Fibroblast of mammary gland (primary cell): ENCODE measurements around the gene AXL.

Experiments
- DNase-seq: peaks from one replicate; pipeline ENCODE4 v3.0.0-alpha.2; 2010; ENCODE audit warnings: low read depth
- H3K4me3 ChIP-seq: 2 replicates; pipeline ENCODE4 v1.5.1; 2011; ENCODE audit warnings: low read depth, mild to moderate bottlenecking, low read length, moderate library complexity; ENCODE audit not compliant: control insufficient read depth
- TF ChIP-seq, protein P1 (sequence below): conservative IDR thresholded peaks from 2 replicates; pipeline ENCODE4 v1.5.1; 2011; ENCODE audit warnings: low read depth, low read length, inconsistent platforms; ENCODE audit not compliant: control insufficient read depth, insufficient read depth

The AXL gene

DNA sequence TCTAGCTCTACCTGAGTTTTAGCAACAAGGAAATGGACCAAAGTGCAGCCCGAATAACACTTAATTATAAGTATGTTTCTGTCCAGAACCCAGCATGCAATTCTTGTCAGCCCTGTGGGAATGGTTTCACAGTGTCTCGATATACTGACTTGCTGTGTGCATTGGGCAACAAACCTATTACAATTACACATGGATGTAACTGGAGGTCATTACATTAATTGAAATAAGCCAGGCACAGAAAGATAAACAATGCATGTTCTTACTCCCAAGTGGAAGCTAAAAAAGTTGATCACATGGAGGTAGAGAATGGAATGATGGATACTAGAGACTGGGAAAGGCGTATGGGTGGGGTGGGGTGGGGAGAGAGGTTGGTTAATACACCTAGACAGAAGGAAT lies 31.1 kb upstream of the AXL start:
- TF ChIP-seq, protein P1, sequence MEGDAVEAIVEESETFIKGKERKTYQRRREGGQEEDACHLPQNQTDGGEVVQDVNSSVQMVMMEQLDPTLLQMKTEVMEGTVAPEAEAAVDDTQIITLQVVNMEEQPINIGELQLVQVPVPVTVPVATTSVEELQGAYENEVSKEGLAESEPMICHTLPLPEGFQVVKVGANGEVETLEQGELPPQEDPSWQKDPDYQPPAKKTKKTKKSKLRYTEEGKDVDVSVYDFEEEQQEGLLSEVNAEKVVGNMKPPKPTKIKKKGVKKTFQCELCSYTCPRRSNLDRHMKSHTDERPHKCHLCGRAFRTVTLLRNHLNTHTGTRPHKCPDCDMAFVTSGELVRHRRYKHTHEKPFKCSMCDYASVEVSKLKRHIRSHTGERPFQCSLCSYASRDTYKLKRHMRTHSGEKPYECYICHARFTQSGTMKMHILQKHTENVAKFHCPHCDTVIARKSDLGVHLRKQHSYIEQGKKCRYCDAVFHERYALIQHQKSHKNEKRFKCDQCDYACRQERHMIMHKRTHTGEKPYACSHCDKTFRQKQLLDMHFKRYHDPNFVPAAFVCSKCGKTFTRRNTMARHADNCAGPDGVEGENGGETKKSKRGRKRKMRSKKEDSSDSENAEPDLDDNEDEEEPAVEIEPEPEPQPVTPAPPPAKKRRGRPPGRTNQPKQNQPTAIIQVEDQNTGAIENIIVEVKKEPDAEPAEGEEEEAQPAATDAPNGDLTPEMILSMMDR: no peak
- H3K4me3 ChIP-seq: no peak overlapping the region
- no peak for DNase-seq

DNA sequence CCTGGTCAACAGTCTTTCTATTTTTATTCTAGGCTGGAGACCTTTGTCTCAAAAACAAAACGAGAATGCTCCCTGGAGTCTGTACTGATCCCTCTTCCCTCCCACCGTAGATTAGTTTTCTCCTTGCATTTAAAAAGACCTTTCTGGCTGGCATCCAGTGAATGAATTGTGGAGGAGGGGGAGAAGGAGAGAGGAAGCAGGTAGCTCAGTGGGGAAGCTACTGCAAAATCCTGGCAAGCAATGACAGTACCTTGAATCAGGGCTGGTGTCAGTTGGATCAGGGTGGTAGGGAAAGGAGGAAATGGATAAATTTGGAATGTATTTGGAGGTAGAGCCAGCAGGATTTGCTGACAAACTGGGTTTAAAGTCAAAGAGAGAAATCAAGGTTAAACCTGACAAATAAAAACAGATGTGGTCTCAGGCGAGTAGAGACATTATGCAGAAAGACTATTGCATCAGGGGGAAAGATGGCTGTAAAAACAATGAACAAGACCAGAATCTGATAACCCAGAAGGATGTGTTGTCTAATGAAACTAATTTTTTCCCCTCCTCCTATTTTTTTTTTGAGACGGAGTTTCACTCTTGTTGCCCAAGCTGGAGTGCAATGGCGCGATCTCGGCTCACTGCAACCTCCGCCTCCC lies 29.5 kb upstream of the AXL start:
- DNase-seq: no peak
- no peak overlapping the region for H3K4me3 ChIP-seq
- TF ChIP-seq, protein P1: no peak

DNA sequence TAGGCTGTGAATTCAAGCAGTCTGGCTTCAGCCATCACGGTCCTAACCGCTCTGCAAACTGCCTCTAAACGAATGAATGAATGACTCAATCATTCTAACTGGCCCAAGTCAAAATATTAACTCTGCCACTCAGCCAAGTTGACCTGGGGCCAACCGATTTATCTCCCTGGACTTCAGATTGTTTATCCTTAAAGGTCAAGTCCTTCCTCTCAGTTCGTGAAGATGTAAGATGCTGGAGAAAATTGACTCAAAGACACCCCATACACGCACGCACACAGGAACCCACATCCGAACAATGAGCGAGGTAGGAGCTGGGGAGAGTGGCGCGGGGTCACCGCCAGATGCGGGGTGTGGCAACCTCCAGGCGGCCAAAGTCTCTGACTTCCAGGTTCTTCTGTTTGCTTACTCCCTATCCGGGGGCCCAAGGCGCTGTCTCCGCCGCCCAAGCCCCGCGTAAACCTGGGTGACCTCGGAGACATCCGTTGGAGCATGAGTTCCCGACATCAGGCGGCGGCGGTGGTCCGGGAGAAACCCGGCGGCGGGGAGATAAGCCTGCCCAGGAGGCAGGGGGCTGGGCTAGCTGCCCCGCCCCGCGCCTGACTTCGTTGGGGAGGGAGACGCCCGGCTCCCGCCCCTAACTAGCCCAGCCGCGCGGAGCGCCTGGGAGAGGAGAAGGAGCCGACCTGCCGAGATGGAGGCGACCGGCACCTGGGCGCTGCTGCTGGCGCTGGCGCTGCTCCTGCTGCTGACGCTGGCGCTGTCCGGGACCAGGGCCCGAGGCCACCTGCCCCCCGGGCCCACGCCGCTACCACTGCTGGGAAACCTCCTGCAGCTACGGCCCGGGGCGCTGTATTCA lies 26.2 kb upstream of the AXL start, which contains the start of gene CYP2S1:
CYP2S1 (plus strand) TSS at position 646 of the 856 bp plus-strand sequence; CDS start at position 692, 46 bp downstream.
- no peak for DNase-seq
- TF ChIP-seq, protein P1: no peak
- H3K4me3 ChIP-seq: no peak within 1 kb of the TSS

DNA sequence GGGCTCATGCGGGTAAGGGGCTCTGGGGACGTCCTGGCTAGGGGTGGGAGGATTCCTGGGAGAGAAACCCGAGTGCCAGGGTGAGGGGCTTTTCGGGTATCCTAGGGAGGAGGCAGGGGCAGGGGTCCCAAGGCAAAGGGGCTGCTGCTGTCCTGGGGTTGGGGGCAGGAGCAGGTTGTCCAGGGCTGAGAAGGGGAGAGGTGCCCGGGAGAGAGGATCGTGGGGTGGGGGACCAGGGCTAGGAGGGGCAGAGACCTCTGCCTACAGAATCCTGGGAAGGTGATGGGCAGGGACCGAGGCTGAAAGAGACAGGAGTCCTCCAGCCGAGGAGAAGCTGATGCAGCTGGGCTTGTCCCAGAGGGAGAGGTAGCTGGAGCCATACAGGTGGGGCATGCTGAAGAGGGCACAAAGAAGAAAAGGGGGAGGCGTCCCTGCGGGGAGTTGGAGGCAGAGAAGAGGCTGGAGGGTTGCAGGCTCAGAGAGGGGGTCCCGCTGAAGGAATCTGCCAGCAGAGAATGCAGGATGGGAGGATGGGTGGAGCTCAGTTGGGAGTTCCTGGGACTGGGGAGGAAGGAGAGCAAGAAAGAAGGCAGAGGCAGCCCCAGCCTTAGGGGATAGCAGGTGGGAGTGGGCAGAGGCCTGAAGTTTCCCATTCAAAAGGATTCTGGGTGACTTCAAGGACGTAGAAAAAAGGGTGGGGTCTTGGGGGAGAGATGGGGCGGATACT lies 25.4 kb upstream of the AXL start:
- TF ChIP-seq, protein P1: no peak
- H3K4me3 ChIP-seq: no peak overlapping the region
- no peak for DNase-seq

DNA sequence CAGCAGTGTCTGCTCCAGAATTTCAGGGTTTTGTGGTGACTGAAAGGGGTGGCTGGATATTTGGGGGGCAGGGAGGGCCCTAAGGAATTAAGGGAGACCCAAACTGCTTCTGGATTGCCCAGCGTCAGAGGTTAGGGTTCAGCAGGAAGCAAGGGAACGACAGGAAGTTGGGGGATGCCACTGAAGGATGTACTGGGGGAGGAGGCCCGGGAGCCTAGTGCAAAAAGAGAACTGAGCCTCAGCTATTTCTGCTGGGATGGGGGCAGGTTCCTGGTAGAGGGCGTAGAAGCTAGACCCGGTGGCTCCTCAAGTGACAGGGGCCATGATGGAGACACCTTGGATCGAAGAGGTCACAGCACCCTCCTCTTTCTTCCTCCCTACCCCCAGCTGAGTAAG lies 24.9 kb upstream of the AXL start:
- DNase-seq: no peak
- TF ChIP-seq, protein P1: no peak
- H3K4me3 ChIP-seq: no peak overlapping the region

DNA sequence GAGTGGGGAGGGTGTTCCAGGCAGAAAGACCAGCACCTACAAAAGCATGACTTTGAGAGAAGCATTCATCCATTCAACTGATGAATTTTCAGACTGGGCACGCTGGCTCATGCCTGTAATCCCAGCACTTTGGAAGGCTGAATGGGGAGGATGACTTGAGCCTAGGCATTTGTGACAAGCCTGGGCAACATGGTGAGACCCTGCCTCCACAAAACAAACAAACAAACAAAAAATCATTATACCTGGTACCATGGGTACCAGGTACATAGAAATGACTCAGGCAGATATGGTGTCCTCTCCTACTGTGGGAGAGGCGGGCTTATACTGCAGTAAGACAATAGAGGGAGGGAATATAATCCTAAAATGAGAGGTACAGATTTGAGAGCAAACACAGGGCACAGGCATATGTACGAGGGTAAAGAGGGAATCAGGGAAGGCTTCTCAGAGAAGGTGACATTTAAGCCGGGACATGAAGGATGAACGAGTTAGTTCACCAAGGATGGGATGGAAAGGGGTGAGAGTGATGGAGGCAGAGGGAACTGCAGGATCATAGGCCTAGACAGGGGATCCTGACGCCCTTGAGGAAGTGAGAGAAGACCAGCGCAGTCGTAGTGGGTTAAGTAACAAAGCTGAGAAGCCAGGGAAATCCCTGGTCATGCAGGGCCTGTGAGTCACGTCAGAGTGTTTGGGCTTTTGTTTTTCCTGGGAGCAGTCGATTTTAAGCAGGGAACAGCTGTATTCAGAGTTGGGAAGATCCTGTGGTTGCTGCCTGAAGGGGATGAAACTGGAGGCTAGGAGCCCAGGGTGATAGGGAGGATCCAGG lies 23.1 kb upstream of the AXL start:
- peak; percentile 49 for DNase-seq
- H3K4me3 ChIP-seq: no peak overlapping the region
- TF ChIP-seq, protein P1: no peak
